Cardiac muscle cell (in vitro differentiated cells and primary cell): Measurements from ENCODE around the gene GNA15. TPM values are rescaled to one million over a fixed set of nuclear protein-coding genes. Genes with fewer than 3 reads are reported as not detected.

ENCODE experiments used
- DNase-seq, 2 donors: peaks; one replicate each; pipeline versions ENCODE4 v3.0.0 to v3.0.0-alpha.2; 2010 to 2017; ENCODE audit warnings: low read depth in 1 of 2, low spot score in 1 of 2
- H3K27ac ChIP-seq: fragments of 200-600 bp; sonication (generic); 2 replicates; pipeline ENCODE4 v1.5.1; 2016
- H3K27me3 ChIP-seq: fragments of 200-600 bp; sonication (generic); 2 replicates; pipeline ENCODE4 v1.6.0; 2016; ENCODE audit warnings: control low read depth
- H3K36me3 ChIP-seq: fragments of 200-600 bp; sonication (generic); 2 replicates; pipeline ENCODE4 v1.5.1; 2016; ENCODE audit warnings: control low read depth
- H3K4me1 ChIP-seq: fragments of 200-600 bp; sonication (generic); 2 replicates; pipeline ENCODE4 v1.8.1; 2017; ENCODE audit warnings: low read depth, mild to moderate bottlenecking, mixed run types
- H3K4me3 ChIP-seq: fragments of 200-600 bp; sonication (generic); 2 replicates; pipeline ENCODE4 v1.5.1; 2016; ENCODE audit warnings: mild to moderate bottlenecking
- H3K9me3 ChIP-seq: fragments of 200-600 bp; sonication (generic); 2 replicates; pipeline ENCODE4 v1.5.1; 2017; ENCODE audit warnings: low read depth, mild to moderate bottlenecking, control low read depth
- polyA plus RNA-seq: library from polyadenylated mRNA; unstranded; fragments of >200 nt; fragmentation: Nextera tagmentation; extraction: Ambion mirVana; gene quantifications from 2 replicates; pipeline ENCODE4 v1.2.1, GENCODE V29; 2016
- total RNA-seq: library from RNA; depleted of rRNA; stranded (reverse); fragments of >200 nt; gene quantifications from 2 replicates; pipeline ENCODE4 v1.2.3, GENCODE V29; 2016
- TF ChIP-seq, protein P1 (sequence below): IDR thresholded peaks from 2 replicates; pipeline ENCODE4 v1.5.1; 2012; ENCODE audit warnings: low read depth, mild to moderate bottlenecking, low read length

Gene GNA15
- total and polyA plus RNA-seq, 2 experiments from 2014 or later, result 0.12 TPM; not detected in 1

DNA sequence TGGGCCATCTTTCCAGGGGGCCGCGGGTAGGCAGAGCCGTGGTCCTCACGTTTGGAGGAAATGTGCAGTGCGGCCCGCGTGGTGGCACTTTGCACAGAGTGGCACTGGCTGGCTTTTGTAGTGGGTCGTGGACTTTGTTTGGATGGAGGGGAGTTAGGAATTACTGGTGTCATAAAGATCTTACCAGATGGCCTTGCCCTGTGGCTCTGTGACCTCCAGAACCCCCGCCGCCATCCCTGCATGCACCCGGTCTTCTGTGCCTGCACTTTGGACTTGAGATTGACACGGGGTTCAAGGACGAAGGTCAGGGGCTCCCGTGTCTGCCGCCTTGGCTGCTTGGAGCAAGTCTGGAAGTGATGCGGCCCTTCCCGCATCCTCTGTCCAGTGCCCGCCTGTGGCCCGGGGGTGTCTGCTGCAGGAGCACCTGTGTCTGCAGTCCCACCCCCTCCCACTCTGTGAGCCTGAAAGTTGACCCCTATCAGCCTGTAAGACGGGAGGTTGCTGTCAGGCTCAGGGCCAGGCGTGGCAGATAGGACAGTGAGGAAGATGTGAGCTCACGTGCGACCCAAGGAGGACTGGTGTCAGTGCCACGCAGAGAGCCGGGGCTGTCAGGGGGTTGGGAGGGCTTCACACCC, 39.4 kb upstream of the GNA15 start:
- no peaks in the 10 kb centered on the region for H3K9me3 ChIP-seq
- H3K27ac ChIP-seq, result no peak overlapping the region
- H3K36me3 ChIP-seq, result no peaks in the 10 kb centered on the region
- H3K4me3 ChIP-seq, result peak overlapping the region; percentile 96
- H3K4me1 ChIP-seq, result peaks cover 20% of the 10 kb centered on the region
- no peak for DNase-seq
- TF ChIP-seq, protein P1, sequence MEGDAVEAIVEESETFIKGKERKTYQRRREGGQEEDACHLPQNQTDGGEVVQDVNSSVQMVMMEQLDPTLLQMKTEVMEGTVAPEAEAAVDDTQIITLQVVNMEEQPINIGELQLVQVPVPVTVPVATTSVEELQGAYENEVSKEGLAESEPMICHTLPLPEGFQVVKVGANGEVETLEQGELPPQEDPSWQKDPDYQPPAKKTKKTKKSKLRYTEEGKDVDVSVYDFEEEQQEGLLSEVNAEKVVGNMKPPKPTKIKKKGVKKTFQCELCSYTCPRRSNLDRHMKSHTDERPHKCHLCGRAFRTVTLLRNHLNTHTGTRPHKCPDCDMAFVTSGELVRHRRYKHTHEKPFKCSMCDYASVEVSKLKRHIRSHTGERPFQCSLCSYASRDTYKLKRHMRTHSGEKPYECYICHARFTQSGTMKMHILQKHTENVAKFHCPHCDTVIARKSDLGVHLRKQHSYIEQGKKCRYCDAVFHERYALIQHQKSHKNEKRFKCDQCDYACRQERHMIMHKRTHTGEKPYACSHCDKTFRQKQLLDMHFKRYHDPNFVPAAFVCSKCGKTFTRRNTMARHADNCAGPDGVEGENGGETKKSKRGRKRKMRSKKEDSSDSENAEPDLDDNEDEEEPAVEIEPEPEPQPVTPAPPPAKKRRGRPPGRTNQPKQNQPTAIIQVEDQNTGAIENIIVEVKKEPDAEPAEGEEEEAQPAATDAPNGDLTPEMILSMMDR, result no peak
- H3K27me3 ChIP-seq, result no peaks in the 10 kb centered on the region

DNA sequence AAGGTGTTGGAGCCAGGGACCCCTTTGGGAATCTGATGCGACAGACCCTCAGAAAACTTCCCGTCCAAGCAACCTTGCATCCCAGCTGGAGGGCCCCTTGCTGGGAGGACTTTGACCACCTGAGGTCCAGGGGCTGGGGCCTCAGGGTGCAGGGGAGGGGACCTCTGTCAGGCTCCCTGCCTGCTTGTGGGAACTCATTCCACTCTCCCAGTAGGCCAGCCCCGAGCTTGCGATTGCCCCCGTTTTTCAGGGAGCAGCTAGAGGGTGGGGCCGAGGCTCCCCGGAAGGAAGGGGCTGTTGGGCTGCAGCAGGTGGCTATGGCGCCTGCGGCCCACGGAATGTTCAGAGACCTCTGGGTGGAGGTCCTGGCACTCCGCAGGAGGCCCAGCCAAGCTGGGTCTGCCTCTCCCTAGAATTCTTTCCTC, 38.9 kb upstream of the GNA15 start:
- no peak for DNase-seq
- H3K9me3 ChIP-seq, result no peaks in the 10 kb centered on the region
- TF ChIP-seq, protein P1, result no peak
- no peaks in the 10 kb centered on the region for H3K27me3 ChIP-seq
- H3K27ac ChIP-seq, result no peak overlapping the region
- H3K4me3 ChIP-seq, result no peak overlapping the region
- H3K36me3 ChIP-seq, result no peaks in the 10 kb centered on the region
- H3K4me1 ChIP-seq, result peaks cover 20% of the 10 kb centered on the region

DNA sequence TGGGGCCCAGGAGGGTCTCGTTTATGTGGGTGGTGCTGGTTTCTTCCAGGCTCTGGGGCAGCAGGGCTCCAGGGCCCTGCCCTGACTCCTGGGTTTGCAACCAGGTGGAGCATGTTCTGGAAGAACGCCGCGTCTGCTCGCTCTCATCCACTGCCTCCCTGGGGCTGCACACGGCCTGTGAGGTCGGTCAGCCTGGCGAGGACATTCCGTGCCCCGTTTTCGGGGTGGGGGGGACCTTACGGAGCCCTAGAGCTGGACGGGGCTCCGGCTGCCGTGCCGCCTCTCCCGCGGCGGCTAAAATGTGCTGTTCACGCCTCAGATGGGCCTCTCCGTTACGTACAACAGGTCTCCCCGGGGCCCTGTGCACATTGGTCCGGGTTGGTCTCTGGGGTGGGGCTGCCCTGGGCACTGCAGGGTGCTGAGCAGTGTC, 38.4 kb upstream of the GNA15 start:
- TF ChIP-seq, protein P1, result no peak
- no peaks in the 10 kb centered on the region for H3K9me3 ChIP-seq
- DNase-seq, result no peak
- no peak overlapping the region for H3K4me3 ChIP-seq
- no peaks in the 10 kb centered on the region for H3K27me3 ChIP-seq
- H3K36me3 ChIP-seq, result no peaks in the 10 kb centered on the region
- no peak overlapping the region for H3K27ac ChIP-seq
- H3K4me1 ChIP-seq, result peaks cover 20% of the 10 kb centered on the region

DNA sequence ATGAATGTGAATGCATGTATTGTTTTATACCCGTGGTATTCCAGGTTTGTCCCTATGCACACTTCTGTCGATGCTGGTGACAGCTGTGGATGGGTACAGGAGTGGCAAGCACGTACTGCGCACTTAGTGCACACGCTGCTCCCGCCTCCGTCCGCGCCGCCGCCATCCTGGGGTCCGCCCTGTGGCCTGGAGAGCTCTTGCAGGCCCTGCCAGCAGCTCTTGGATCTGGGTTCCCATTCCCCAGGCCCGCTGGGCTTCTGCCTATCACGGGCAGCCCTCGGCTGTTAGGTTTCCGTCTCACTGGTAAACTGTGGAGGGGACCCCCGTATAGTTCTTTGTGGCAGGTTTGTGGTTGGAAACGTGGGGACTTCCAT, 37.7 kb upstream of the GNA15 start:
- no peaks in the 10 kb centered on the region for H3K36me3 ChIP-seq
- TF ChIP-seq, protein P1, result no peak
- DNase-seq, result no peak
- H3K27ac ChIP-seq, result peak overlapping the region; percentile 39
- H3K27me3 ChIP-seq, result no peaks in the 10 kb centered on the region
- H3K4me1 ChIP-seq, result peaks cover 20% of the 10 kb centered on the region
- H3K9me3 ChIP-seq, result no peaks in the 10 kb centered on the region
- no peak overlapping the region for H3K4me3 ChIP-seq

DNA sequence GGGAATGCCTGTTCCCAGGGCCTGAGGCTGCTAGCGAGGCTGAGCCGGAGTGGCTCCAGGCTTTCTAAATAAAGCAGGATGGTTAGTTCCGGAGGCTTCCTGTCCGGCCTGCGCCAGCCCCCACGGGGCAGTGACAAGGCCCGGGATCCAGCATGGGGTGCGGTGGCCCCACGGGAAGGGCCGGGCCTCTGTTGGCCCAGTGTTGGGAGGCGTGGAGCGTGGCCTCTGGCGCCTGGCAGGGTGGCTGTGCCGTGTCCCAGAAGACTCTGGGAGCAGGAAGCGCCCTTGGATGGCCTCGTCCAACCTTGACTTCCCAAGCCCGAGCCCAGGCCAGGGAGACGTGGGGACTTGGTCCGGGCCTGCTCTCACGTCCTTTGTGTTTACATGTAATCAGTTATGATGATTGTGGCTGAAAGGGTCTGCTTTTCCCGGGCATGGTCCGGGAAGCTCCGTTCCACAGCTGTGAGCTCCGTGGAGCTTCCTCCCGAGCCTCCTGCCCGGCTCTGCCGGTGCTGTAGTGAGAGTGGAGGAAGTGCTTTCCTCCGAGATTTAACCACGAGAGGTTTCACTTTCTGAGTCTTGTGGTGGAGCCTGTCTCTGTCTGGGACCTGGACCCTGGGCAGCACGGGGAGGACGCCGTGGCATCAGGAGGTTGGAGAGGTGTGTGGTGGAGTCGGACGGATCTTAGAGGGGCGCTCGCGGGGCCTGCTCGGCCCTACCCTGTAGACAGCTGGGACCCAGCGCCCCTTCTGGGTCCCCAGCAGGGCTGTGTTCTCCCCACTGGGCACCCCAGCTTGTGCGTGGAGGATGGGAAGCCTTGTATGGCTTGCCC, 37.1 kb upstream of the GNA15 start:
- no peaks in the 10 kb centered on the region for H3K27me3 ChIP-seq
- H3K4me3 ChIP-seq, result no peak overlapping the region
- no peaks in the 10 kb centered on the region for H3K36me3 ChIP-seq
- H3K4me1 ChIP-seq, result peaks cover 20% of the 10 kb centered on the region
- TF ChIP-seq, protein P1, result no peak
- peak overlapping the region; percentile 39 for H3K27ac ChIP-seq
- DNase-seq, result peak in 1 of 2 donors; percentile 26
- H3K9me3 ChIP-seq, result no peaks in the 10 kb centered on the region
